GM12878 (cell line): ENCODE measurements around the gene PCDH1. TPM values are rescaled to one million over a fixed set of nuclear protein-coding genes. Genes with fewer than 3 reads are reported as not detected.

ENCODE experiments used
- polyA plus RNA-seq, 11 experiments: library from polyadenylated mRNA; depleted of rRNA in 4 of 11; unstranded in 6 of 11; stranded (reverse) in 5 of 11; fragments of >200 nt; fragmentation: Nextera tagmentation in 4 of 11; fragmentation: Illumina TruSeq in 1 of 11; extraction: Ambion mirVana in 4 of 11; extraction: Trizol in 1 of 11; gene quantifications; 1 replicate in 1 of 11; 2 replicates in 10 of 11; pipeline versions ENCODE4 v1.2.1 to v1.2.3, GENCODE V29; 2011 to 2016; ENCODE audit warnings: inconsistent platforms in 2 of 11, missing spikeins in 2 of 11, low read depth in 1 of 11
- total RNA-seq, 4 experiments: library from RNA; depleted of rRNA in 3 of 4; stranded (reverse); fragments of >200 nt in 3 of 4; fragmentation: Illumina TruSeq in 1 of 4; extraction: Trizol in 1 of 4; gene quantifications; 2 replicates each; pipeline versions ENCODE4 v1.2.1 to v1.2.3, GENCODE V29; 2013 to 2021

The PCDH1 gene
- total and polyA plus RNA-seq, 10 of the 15 experiments (the other 5 are each of a cell fraction or from before 2014, with no cell fraction given): 0.07 to 0.36 (median 0.16) TPM; not detected in 7

Other genes starting within 250 kb of the PCDH1 start
Only the 7 nearest of the 9 such genes appear.
- 13.1 and 18.0 TPM in 2 replicates for gene FCHSD1, start 227.0 kb downstream of the PCDH1 start, total RNA-seq (2014; rRNA removed)
- 7.7 and 8.1 TPM in 2 replicates for gene FCHSD1, start 227.0 kb downstream of the PCDH1 start, total RNA-seq (2014; rRNA removed; fragmentation: Illumina TruSeq; extraction: Trizol)
- 20.6 and 21.3 TPM in 2 replicates for gene FCHSD1, start 227.0 kb downstream of the PCDH1 start, total RNA-seq (2021)
- gene FCHSD1, start 227.0 kb downstream of the PCDH1 start, polyA plus RNA-seq (2011; rRNA removed): 16.6 and 21.9 TPM in 2 replicates
- gene FCHSD1, start 227.0 kb downstream of the PCDH1 start, polyA plus RNA-seq (2014; fragmentation: Illumina TruSeq; extraction: Trizol): 3.2 and 8.9 TPM in 2 replicates
- gene FCHSD1, start 227.0 kb downstream of the PCDH1 start, polyA plus RNA-seq (2014; fragmentation: Nextera tagmentation; extraction: Ambion mirVana): 1 to 10 TPM in 1 of 2 experiments, under 1 TPM in 1; 0.97 to 1.0 TPM
- 19.1 and 22.8 TPM in 2 replicates for gene FCHSD1, start 227.0 kb downstream of the PCDH1 start, polyA plus RNA-seq (2014; rRNA removed)
- gene FCHSD1, start 227.0 kb downstream of the PCDH1 start, polyA plus RNA-seq (2016; fragmentation: Nextera tagmentation; extraction: Ambion mirVana): 10 to 100 TPM in 1 of 2 experiments, 1 to 10 TPM in 1; 9.9 to 11.5 TPM
- gene ARAP3, start 196.2 kb downstream of the PCDH1 start, total RNA-seq (2014; rRNA removed): 0.05 TPM in 1 of 2 replicates, not detected in the other
- not detected in 2 replicates for gene ARAP3, start 196.2 kb downstream of the PCDH1 start, total RNA-seq (2014; rRNA removed; fragmentation: Illumina TruSeq; extraction: Trizol)
- gene ARAP3, start 196.2 kb downstream of the PCDH1 start, total RNA-seq (2021): 0.08 TPM in 2 replicates
- not detected in 2 replicates for gene ARAP3, start 196.2 kb downstream of the PCDH1 start, polyA plus RNA-seq (2011; rRNA removed)
- gene ARAP3, start 196.2 kb downstream of the PCDH1 start, polyA plus RNA-seq (2014; fragmentation: Illumina TruSeq; extraction: Trizol): 0.01 and 0.05 TPM in 2 replicates
- gene ARAP3, start 196.2 kb downstream of the PCDH1 start, polyA plus RNA-seq (2014; fragmentation: Nextera tagmentation; extraction: Ambion mirVana): not detected
- not detected in 2 replicates for gene ARAP3, start 196.2 kb downstream of the PCDH1 start, polyA plus RNA-seq (2014; rRNA removed)
- gene ARAP3, start 196.2 kb downstream of the PCDH1 start, polyA plus RNA-seq (2016; fragmentation: Nextera tagmentation; extraction: Ambion mirVana): not detected
- gene DELE1, start 45.5 kb upstream of the PCDH1 start, total RNA-seq (2014; rRNA removed): 58.1 and 60.3 TPM in 2 replicates
- 39.0 and 42.0 TPM in 2 replicates for gene DELE1, start 45.5 kb upstream of the PCDH1 start, total RNA-seq (2014; rRNA removed; fragmentation: Illumina TruSeq; extraction: Trizol)
- 62.9 and 63.2 TPM in 2 replicates for gene DELE1, start 45.5 kb upstream of the PCDH1 start, total RNA-seq (2021)
- 46.4 and 71.4 TPM in 2 replicates for gene DELE1, start 45.5 kb upstream of the PCDH1 start, polyA plus RNA-seq (2011; rRNA removed)
- gene DELE1, start 45.5 kb upstream of the PCDH1 start, polyA plus RNA-seq (2014; fragmentation: Illumina TruSeq; extraction: Trizol): 30.2 and 53.2 TPM in 2 replicates
- 10 to 100 TPM; 18.9 to 21.4 TPM for gene DELE1, start 45.5 kb upstream of the PCDH1 start, polyA plus RNA-seq (2014; fragmentation: Nextera tagmentation; extraction: Ambion mirVana)
- gene DELE1, start 45.5 kb upstream of the PCDH1 start, polyA plus RNA-seq (2014; rRNA removed): 69.4 and 71.2 TPM in 2 replicates
- gene DELE1, start 45.5 kb upstream of the PCDH1 start, polyA plus RNA-seq (2016; fragmentation: Nextera tagmentation; extraction: Ambion mirVana): 10 to 100 TPM; 37.8 to 37.9 TPM
- gene PCDH12, start 79.8 kb upstream of the PCDH1 start, total RNA-seq (2014; rRNA removed): 0.06 TPM in 1 of 2 replicates, not detected in the other
- gene PCDH12, start 79.8 kb upstream of the PCDH1 start, total RNA-seq (2014; rRNA removed; fragmentation: Illumina TruSeq; extraction: Trizol): not detected in 2 replicates
- gene PCDH12, start 79.8 kb upstream of the PCDH1 start, total RNA-seq (2021): 0.03 TPM in 1 of 2 replicates, not detected in the other
- 0.10 TPM in 1 of 2 replicates, not detected in the other for gene PCDH12, start 79.8 kb upstream of the PCDH1 start, polyA plus RNA-seq (2011; rRNA removed)
- not detected in 2 replicates for gene PCDH12, start 79.8 kb upstream of the PCDH1 start, polyA plus RNA-seq (2014; fragmentation: Illumina TruSeq; extraction: Trizol)
- under 1 TPM in 1 of 2 experiments, not detected in 1; 0.05 TPM for gene PCDH12, start 79.8 kb upstream of the PCDH1 start, polyA plus RNA-seq (2014; fragmentation: Nextera tagmentation; extraction: Ambion mirVana)
- gene PCDH12, start 79.8 kb upstream of the PCDH1 start, polyA plus RNA-seq (2014; rRNA removed): 0.01 TPM in 1 of 2 replicates, not detected in the other
- gene PCDH12, start 79.8 kb upstream of the PCDH1 start, polyA plus RNA-seq (2016; fragmentation: Nextera tagmentation; extraction: Ambion mirVana): under 1 TPM in 1 of 2 experiments, not detected in 1; 0.14 TPM
- 19.7 and 30.8 TPM in 2 replicates for gene RNF14, start 90.7 kb upstream of the PCDH1 start, total RNA-seq (2014; rRNA removed)
- 23.8 and 24.2 TPM in 2 replicates for gene RNF14, start 90.7 kb upstream of the PCDH1 start, total RNA-seq (2014; rRNA removed; fragmentation: Illumina TruSeq; extraction: Trizol)
- gene RNF14, start 90.7 kb upstream of the PCDH1 start, total RNA-seq (2021): 19.7 and 26.7 TPM in 2 replicates
- gene RNF14, start 90.7 kb upstream of the PCDH1 start, polyA plus RNA-seq (2011; rRNA removed): 30.6 and 39.7 TPM in 2 replicates
- gene RNF14, start 90.7 kb upstream of the PCDH1 start, polyA plus RNA-seq (2014; fragmentation: Illumina TruSeq; extraction: Trizol): 28.6 and 35.5 TPM in 2 replicates
- gene RNF14, start 90.7 kb upstream of the PCDH1 start, polyA plus RNA-seq (2014; fragmentation: Nextera tagmentation; extraction: Ambion mirVana): 10 to 100 TPM; 28.1 to 34.4 TPM
- 13.2 and 14.1 TPM in 2 replicates for gene RNF14, start 90.7 kb upstream of the PCDH1 start, polyA plus RNA-seq (2014; rRNA removed)
- gene RNF14, start 90.7 kb upstream of the PCDH1 start, polyA plus RNA-seq (2016; fragmentation: Nextera tagmentation; extraction: Ambion mirVana): 10 to 100 TPM; 35.2 to 41.8 TPM
- gene GNPDA1, start 134.6 kb upstream of the PCDH1 start, total RNA-seq (2014; rRNA removed): 2.6 and 3.2 TPM in 2 replicates
- 3.0 and 3.5 TPM in 2 replicates for gene GNPDA1, start 134.6 kb upstream of the PCDH1 start, total RNA-seq (2014; rRNA removed; fragmentation: Illumina TruSeq; extraction: Trizol)
- gene GNPDA1, start 134.6 kb upstream of the PCDH1 start, total RNA-seq (2021): 3.4 and 4.5 TPM in 2 replicates
- 0.68 and 1.0 TPM in 2 replicates for gene GNPDA1, start 134.6 kb upstream of the PCDH1 start, polyA plus RNA-seq (2011; rRNA removed)
- 5.2 and 5.5 TPM in 2 replicates for gene GNPDA1, start 134.6 kb upstream of the PCDH1 start, polyA plus RNA-seq (2014; fragmentation: Illumina TruSeq; extraction: Trizol)
- gene GNPDA1, start 134.6 kb upstream of the PCDH1 start, polyA plus RNA-seq (2014; fragmentation: Nextera tagmentation; extraction: Ambion mirVana): 10 to 100 TPM in 1 of 2 experiments, 1 to 10 TPM in 1; 5.8 to 11.9 TPM
- gene GNPDA1, start 134.6 kb upstream of the PCDH1 start, polyA plus RNA-seq (2014; rRNA removed): 2.2 and 2.6 TPM in 2 replicates
- 1 to 10 TPM; 3.0 to 4.5 TPM for gene GNPDA1, start 134.6 kb upstream of the PCDH1 start, polyA plus RNA-seq (2016; fragmentation: Nextera tagmentation; extraction: Ambion mirVana)
- gene NDFIP1, start 230.4 kb upstream of the PCDH1 start, total RNA-seq (2014; rRNA removed): 0.79 and 1.1 TPM in 2 replicates
- gene NDFIP1, start 230.4 kb upstream of the PCDH1 start, total RNA-seq (2014; rRNA removed; fragmentation: Illumina TruSeq; extraction: Trizol): 0.81 and 1.0 TPM in 2 replicates
- 1.3 and 1.4 TPM in 2 replicates for gene NDFIP1, start 230.4 kb upstream of the PCDH1 start, total RNA-seq (2021)
- gene NDFIP1, start 230.4 kb upstream of the PCDH1 start, polyA plus RNA-seq (2011; rRNA removed): 1.0 and 1.2 TPM in 2 replicates
- 0.96 and 1.2 TPM in 2 replicates for gene NDFIP1, start 230.4 kb upstream of the PCDH1 start, polyA plus RNA-seq (2014; fragmentation: Illumina TruSeq; extraction: Trizol)
- gene NDFIP1, start 230.4 kb upstream of the PCDH1 start, polyA plus RNA-seq (2014; fragmentation: Nextera tagmentation; extraction: Ambion mirVana): under 1 TPM; 0.08 to 0.37 TPM
- 0.88 and 2.0 TPM in 2 replicates for gene NDFIP1, start 230.4 kb upstream of the PCDH1 start, polyA plus RNA-seq (2014; rRNA removed)
- 1 to 10 TPM; 2.5 to 2.7 TPM for gene NDFIP1, start 230.4 kb upstream of the PCDH1 start, polyA plus RNA-seq (2016; fragmentation: Nextera tagmentation; extraction: Ambion mirVana)